ENCODE measurements around the gene CLCN4. TPM values are rescaled to one million over a fixed set of nuclear protein-coding genes. Genes with fewer than 3 reads are reported as not detected.

Gene CLCN4
- total and polyA plus RNA-seq, 2 donors (not counting 1 experiment from before 2014, with no cell fraction given), result 7.7 to 9.1 TPM

- peaks cover 0 to 7% of the 10 kb centered on the region in 2 experiments for H3K36me3 ChIP-seq (replicated peaks in 1 of 2; ENCODE audit: control extremely low read depth in 1 of 2, control insufficient read depth in 1 of 2, extremely low read depth in 1 of 2, insufficient read depth in 2 of 2, low read length in 1 of 2)
- Mint-ChIP-seq H3K27ac (no peak overlapping the region), H3K4me1 (no peaks in the 10 kb centered on the region), H3K27me3 (no peaks in the 10 kb centered on the region), H3K9me3 (ENCODE audit: insufficient read depth) (no peaks in the 10 kb centered on the region), H3K4me3 (no peak overlapping the region)
- no peak overlapping the region for H3K4me2 ChIP-seq (replicated peaks; ENCODE audit: low read depth, low read length, poor library complexity, severe bottlenecking)
- ChIA-PET POLR2A (no interaction called here), CTCF (interaction anchor here (1.0 kb wide), 1 partner anchor 43 kb away, joined by 3 read pairs; no protein-coding TSS in a partner anchor)
- no peak overlapping the region for H3K4me3 ChIP-seq (ENCODE audit: control extremely low read depth in 1 of 5, extremely low read depth in 1 of 5, insufficient read depth in 1 of 5, low read depth in 2 of 5, low read length in 4 of 5)
- no peak overlapping the region for H3K27ac ChIP-seq (ENCODE audit: low read length in 2 of 2)
- no peak overlapping the region for H2AFZ ChIP-seq (ENCODE audit: insufficient read depth, low read depth, low read length, poor library complexity, severe bottlenecking)
- H3K4me1 ChIP-seq (ENCODE audit: control insufficient read depth in 2 of 2, insufficient read depth in 2 of 2, low read length in 2 of 2), result no peaks in the 10 kb centered on the region
- TF ChIP-seq EZH2 (IDR thresholded peaks at IDR 0.05; ENCODE audit: borderline replicate concordance, insufficient read depth, low read depth, low read length, poor library complexity, severe bottlenecking), result no peak
- no peak for TF ChIP-seq CTCF (IDR thresholded peaks at IDR 0.05)
- H3K79me2 ChIP-seq (ENCODE audit: control insufficient read depth, insufficient read depth, low read length), result no peaks in the 10 kb centered on the region
- ATAC-seq (ENCODE audit: low read depth) (no peak), DNase-seq (no peak)
- no peaks in the 10 kb centered on the region for H3K27me3 ChIP-seq (replicated peaks in 1 of 4; ENCODE audit: control extremely low read depth in 1 of 4, control insufficient read depth in 3 of 4, insufficient read depth in 4 of 4, low read length in 3 of 4)
- intact Hi-C loops (cut with micrococcal nuclease), result no loop called here
- H3K9ac ChIP-seq (ENCODE audit: low read length), result no peak overlapping the region
- WGBS (ENCODE audit: insufficient coverage), result no CpG with 5 or more reads among the region's 6 CpGs
- H4K20me1 ChIP-seq (ENCODE audit: control insufficient read depth, insufficient read depth, low read length, poor library complexity, severe bottlenecking), result peaks cover 2% of the 10 kb centered on the region
- peaks cover 0 to 4% (median 0%) of the 10 kb centered on the region in 3 donors for H3K9me3 ChIP-seq (ENCODE audit: control extremely low read depth in 1 of 3, control insufficient read depth in 2 of 3, insufficient read depth in 1 of 3, low read length in 2 of 3)
Observed at GRCh38 chrX:10233696-10234095, 76.9 kb downstream of the CLCN4 start.

- intact Hi-C loops (cut with micrococcal nuclease), result no loop called here
- Histone ChIP-seq H3K27me3 (replicated peaks in 1 of 4; ENCODE audit: control extremely low read depth in 1 of 4, control insufficient read depth in 3 of 4, insufficient read depth in 4 of 4, low read length in 3 of 4) (no peaks in the 10 kb centered on the region), H3K4me3 (ENCODE audit: control extremely low read depth in 1 of 5, extremely low read depth in 1 of 5, insufficient read depth in 1 of 5, low read depth in 2 of 5, low read length in 4 of 5) (no peak overlapping the region), H3K4me1 (ENCODE audit: control insufficient read depth in 2 of 2, insufficient read depth in 2 of 2, low read length in 2 of 2) (no peaks in the 10 kb centered on the region), H2AFZ (ENCODE audit: insufficient read depth, low read depth, low read length, poor library complexity, severe bottlenecking) (no peak overlapping the region), H3K27ac (ENCODE audit: low read length in 2 of 2) (no peak overlapping the region), H3K9ac (ENCODE audit: low read length) (no peak overlapping the region), H3K9me3 (ENCODE audit: control extremely low read depth in 1 of 3, control insufficient read depth in 2 of 3, insufficient read depth in 1 of 3, low read length in 2 of 3) (no peaks in the 10 kb centered on the region), H3K36me3 (replicated peaks in 1 of 2; ENCODE audit: control extremely low read depth in 1 of 2, control insufficient read depth in 1 of 2, extremely low read depth in 1 of 2, insufficient read depth in 2 of 2, low read length in 1 of 2) (peaks cover 0 to 6% of the 10 kb centered on the region in 2 experiments), H3K4me2 (replicated peaks; ENCODE audit: low read depth, low read length, poor library complexity, severe bottlenecking) (no peak overlapping the region), H3K79me2 (ENCODE audit: control insufficient read depth, insufficient read depth, low read length) (no peaks in the 10 kb centered on the region), H4K20me1 (ENCODE audit: control insufficient read depth, insufficient read depth, low read length, poor library complexity, severe bottlenecking) (no peaks in the 10 kb centered on the region)
- no peak for TF ChIP-seq EZH2 (IDR thresholded peaks at IDR 0.05; ENCODE audit: borderline replicate concordance, insufficient read depth, low read depth, low read length, poor library complexity, severe bottlenecking)
- TF ChIP-seq CTCF (IDR thresholded peaks at IDR 0.05), result no peak
- DNase-seq (no peak), ATAC-seq (ENCODE audit: low read depth) (no peak)
- CTCF ChIA-PET, result no interaction called here
- POLR2A ChIA-PET, result no interaction called here
- H3K4me3 Mint-ChIP-seq, result no peak overlapping the region
- no peaks in the 10 kb centered on the region for H3K9me3 Mint-ChIP-seq (ENCODE audit: insufficient read depth)
- no peak overlapping the region for H3K27ac Mint-ChIP-seq
- H3K4me1 Mint-ChIP-seq, result no peaks in the 10 kb centered on the region
- no CpG with 5 or more reads among the region's 7 CpGs for WGBS (ENCODE audit: insufficient coverage)
- H3K27me3 Mint-ChIP-seq, result no peaks in the 10 kb centered on the region
Observed at GRCh38 chrX:10235851-10236250, 79.1 kb downstream of the CLCN4 start.
